H9 (cell line): ENCODE data around the gene GPR176. TPM values are rescaled to one million over a fixed set of nuclear protein-coding genes. Genes with fewer than 3 reads are reported as not detected.

Source experiments
- DNase-seq: peaks from one replicate; pipeline ENCODE4 v3.0.0-alpha.2; 2017
- H2AFZ ChIP-seq: one replicate; pipeline ENCODE4 v1.6.1; 2013; ENCODE audit warnings: mild to moderate bottlenecking, low read length, control low read depth, moderate library complexity
- H2AK5ac ChIP-seq: 2 replicates; pipeline ENCODE4 v1.6.1; 2013; ENCODE audit warnings: low read length, control low read depth, mixed read lengths; ENCODE audit not compliant: insufficient read length
- H2BK120ac ChIP-seq: one replicate; pipeline ENCODE4 v1.6.1; 2013; ENCODE audit warnings: low read depth, mild to moderate bottlenecking, low read length, control low read depth, inconsistent platforms; ENCODE audit not compliant: poor library complexity, severe bottlenecking
- H2BK12ac ChIP-seq: 2 replicates; pipeline ENCODE4 v1.6.1; 2013; ENCODE audit warnings: low read length, control low read depth, mixed read lengths, low read depth; ENCODE audit not compliant: insufficient read length
- H2BK15ac ChIP-seq: 2 replicates; pipeline ENCODE4 v1.6.1; 2013; ENCODE audit warnings: low read depth, low read length, control low read depth
- H2BK20ac ChIP-seq: one replicate; pipeline ENCODE4 v1.6.1; 2013; ENCODE audit warnings: low read depth, mild to moderate bottlenecking, low read length, control low read depth, inconsistent platforms; ENCODE audit not compliant: poor library complexity, severe bottlenecking
- H2BK5ac ChIP-seq: 2 replicates; pipeline ENCODE4 v1.6.1; 2013; ENCODE audit warnings: low read length, control low read depth, mixed read lengths; ENCODE audit not compliant: insufficient read length
- H3K14ac ChIP-seq: 2 replicates; pipeline ENCODE4 v1.6.1; 2013; ENCODE audit warnings: low read length, control low read depth; ENCODE audit not compliant: insufficient read depth
- H3K18ac ChIP-seq: 2 replicates; pipeline ENCODE4 v1.6.1; 2013; ENCODE audit warnings: low read depth, mild to moderate bottlenecking, mixed read lengths, low read length, control low read depth; ENCODE audit not compliant: insufficient read length
- H3K23ac ChIP-seq: 2 replicates; pipeline ENCODE4 v1.6.1; 2013; ENCODE audit warnings: low read length, control low read depth, mixed read lengths, low read depth; ENCODE audit not compliant: insufficient read length
- H3K23me2 ChIP-seq: 2 replicates; pipeline ENCODE4 v1.6.1; 2013; ENCODE audit warnings: low read depth, mild to moderate bottlenecking, mixed read lengths, low read length, control low read depth; ENCODE audit not compliant: insufficient read length, poor library complexity, severe bottlenecking
- H3K27ac ChIP-seq: 2 replicates; pipeline ENCODE4 v1.5.1; 2013; ENCODE audit warnings: low read length, control low read depth, mixed read lengths, low read depth; ENCODE audit not compliant: insufficient read length
- H3K27me3 ChIP-seq: 2 replicates; pipeline ENCODE4 v1.6.1; 2013; ENCODE audit warnings: low read length, control low read depth, inconsistent platforms; ENCODE audit not compliant: insufficient read depth
- H3K4ac ChIP-seq: 2 replicates; pipeline ENCODE4 v1.6.1; 2013; ENCODE audit warnings: low read depth, mild to moderate bottlenecking, control low read depth, inconsistent platforms, low read length, moderate library complexity
- H3K4me1 ChIP-seq: 2 replicates; pipeline ENCODE4 v1.6.1; 2013; ENCODE audit warnings: low read length, control low read depth, inconsistent platforms; ENCODE audit not compliant: insufficient read depth
- H3K4me2 ChIP-seq: 2 replicates; pipeline ENCODE4 v1.6.1; 2013; ENCODE audit warnings: low read length, control low read depth, mixed read lengths; ENCODE audit not compliant: insufficient read length, insufficient read depth
- H3K56ac ChIP-seq: 2 replicates; pipeline ENCODE4 v1.6.1; 2013; ENCODE audit warnings: low read depth, mild to moderate bottlenecking, mixed read lengths, low read length, control low read depth; ENCODE audit not compliant: insufficient read length
- H3K79me1 ChIP-seq: 2 replicates; pipeline ENCODE4 v1.6.1; 2013; ENCODE audit warnings: low read depth, mild to moderate bottlenecking, moderate library complexity, low read length, control low read depth, inconsistent platforms; ENCODE audit not compliant: insufficient read depth, poor library complexity, severe bottlenecking
- H3K79me2 ChIP-seq: 2 replicates; pipeline ENCODE4 v1.6.1; 2013; ENCODE audit warnings: low read length, control low read depth, inconsistent platforms; ENCODE audit not compliant: insufficient read depth
- H3K9ac ChIP-seq: 2 replicates; pipeline ENCODE4 v1.6.1; 2013; ENCODE audit warnings: low read length, control low read depth, mixed read lengths; ENCODE audit not compliant: insufficient read length; ENCODE audit errors: extremely low read depth
- H3K9me3 ChIP-seq: one replicate; pipeline ENCODE4 v1.6.1; 2013; ENCODE audit warnings: low read depth, low read length, inconsistent platforms; ENCODE audit not compliant: control insufficient read depth
- H3T11ph ChIP-seq: one replicate; pipeline ENCODE4 v1.6.1; 2013; ENCODE audit warnings: mild to moderate bottlenecking, low read length, control low read depth, inconsistent platforms
- H4K20me1 ChIP-seq: one replicate; pipeline ENCODE4 v1.6.1; 2013; ENCODE audit not compliant: control insufficient read depth, insufficient read length, insufficient read depth
- H4K5ac ChIP-seq: 2 replicates; pipeline ENCODE4 v1.6.1; 2013; ENCODE audit warnings: low read depth, mild to moderate bottlenecking, mixed read lengths, low read length, control low read depth; ENCODE audit not compliant: insufficient read length
- H4K8ac ChIP-seq: replicated peaks from 2 replicates; pipeline ENCODE4 v1.6.1; 2013; ENCODE audit warnings: low read length, control low read depth, mixed read lengths, low read depth; ENCODE audit not compliant: insufficient read length
- H4K91ac ChIP-seq: 2 replicates; pipeline ENCODE4 v1.6.1; 2013; ENCODE audit warnings: low read depth, mild to moderate bottlenecking, moderate library complexity, mixed read lengths, low read length, control low read depth; ENCODE audit not compliant: insufficient read length
- H3K27ac Mint-ChIP-seq, 3 experiments: 2 replicates in 2 of 3; 3 replicates in 1 of 3; pipeline ENCODE4 v1.8.0; 2020 to 2021; ENCODE audit warnings: mixed read lengths in 3 of 3, mild to moderate bottlenecking in 1 of 3, moderate library complexity in 1 of 3
- H3K27me3 Mint-ChIP-seq: 2 replicates; pipeline ENCODE4 v1.8.0; 2021; ENCODE audit warnings: low read depth, mild to moderate bottlenecking, moderate library complexity, mixed read lengths
- H3K36me3 Mint-ChIP-seq, 3 experiments: 2 replicates in 2 of 3; 3 replicates in 1 of 3; pipeline ENCODE4 v1.8.0; 2020 to 2021; ENCODE audit warnings: low read depth in 3 of 3, mixed read lengths in 3 of 3; ENCODE audit not compliant: insufficient read depth in 1 of 3
- H3K4me1 Mint-ChIP-seq, 2 experiments: 2 replicates each; pipeline ENCODE4 v1.8.0; 2020; ENCODE audit warnings: mixed read lengths in 2 of 2
- H3K4me3 Mint-ChIP-seq, 2 experiments: 2 replicates in 1 of 2; 3 replicates in 1 of 2; pipeline ENCODE4 v1.8.0; 2020 to 2021; ENCODE audit warnings: mild to moderate bottlenecking in 2 of 2, mixed read lengths in 2 of 2, moderate library complexity in 1 of 2
- H3K9me3 Mint-ChIP-seq, 2 experiments: 2 replicates in 1 of 2; 3 replicates in 1 of 2; pipeline ENCODE4 v1.8.0; 2020; ENCODE audit warnings: mild to moderate bottlenecking in 2 of 2, mixed read lengths in 2 of 2, moderate library complexity in 1 of 2
- CTCF ChIP-seq: fragments of 200-600 bp; sonication (generic); conservative IDR thresholded peaks from 3 replicates; pipeline ENCODE4 v1.8.0; 2021; ENCODE audit warnings: antibody characterized with exemption, mild to moderate bottlenecking
- whole genome bisulfite sequencing: extraction: QIAGEN DNeasy Blood & Tissue Kit; methylation state at CpG from one replicate; pipeline ENCODE4 v1.1.7; 2013; ENCODE audit warnings: missing lambda C conversion rate, low lambda C conversion rate, mixed read lengths; ENCODE audit not compliant: insufficient read length; ENCODE audit errors: extremely low coverage; 5-methylcytosine and 5-hydroxymethylcytosine counted together
- total RNA-seq: library from RNA; stranded (reverse); gene quantifications from 2 replicates; pipeline ENCODE4 v1.2.1, GENCODE V29; 2021

The GPR176 gene
- total RNA-seq, 1 experiment from 2014 or later, result 132 TPM

- Histone ChIP-seq H3K27ac (no peak overlapping the region), H4K20me1 (no peaks in the 10 kb centered on the region), H2BK120ac (no peak overlapping the region), H2BK15ac (no peak overlapping the region), H3K14ac (no peak overlapping the region), H2AFZ (no peak overlapping the region), H4K8ac (no peak overlapping the region), H3K27me3 (no peaks in the 10 kb centered on the region), H3K4me1 (peaks cover 4% of the 10 kb centered on the region), H3K18ac (no peak overlapping the region), H4K5ac (no peak overlapping the region), H2BK5ac (no peak overlapping the region), H3K9me3 (no peaks in the 10 kb centered on the region), H3K4ac (no peak overlapping the region), H3K56ac (no peak overlapping the region), H3K23ac (no peak overlapping the region), H2BK12ac (no peak overlapping the region), H2AK5ac (no peak overlapping the region), H3K4me2 (no peak overlapping the region), H2BK20ac (no peak overlapping the region), H4K91ac (no peak overlapping the region), H3K79me2 (peaks cover 24% of the 10 kb centered on the region; the same call in 1 of the 2 replicates), H3K23me2 (no peaks in the 10 kb centered on the region), H3K79me1 (peaks cover 3% of the 10 kb centered on the region), H3T11ph (no peak overlapping the region), H3K9ac (no peak overlapping the region)
- peaks cover 16% of the 10 kb centered on the region in 2 experiments; a peak in 4 of 5 replicates for H3K9me3 Mint-ChIP-seq
- H3K27me3 Mint-ChIP-seq, result 0 out of 2 replicates have a peak, but pooled peaks cover 3% of the 10 kb centered on the region
- H3K36me3 Mint-ChIP-seq, result peaks cover 18 to 26% (median 20%) of the 10 kb centered on the region in 3 experiments
- H3K4me3 Mint-ChIP-seq, result no peak overlapping the region
- WGBS, result no CpG with 5 or more reads among the region's 2 CpGs
- H3K4me1 Mint-ChIP-seq, result peaks cover 27 to 50% of the 10 kb centered on the region in 2 experiments
- H3K27ac Mint-ChIP-seq, result peak overlapping the region in 1 of 3 experiments; percentile 76; a peak in 1 of 7 replicates
- TF ChIP-seq CTCF, result no peak
- DNase-seq, result no peak
Observed at GRCh38 chr15:39835550-39835949, 84.5 kb downstream of the GPR176 start.
